ENCODE results near the gene SCNN1B. TPM values are rescaled to one million over a fixed set of nuclear protein-coding genes. Genes with fewer than 3 reads are reported as not detected.

Gene SCNN1B
- total and polyA plus RNA-seq, 2 of the 13 experiments (the other 11 are each of a cell fraction or from before 2014, with no cell fraction given): not detected

DNA sequence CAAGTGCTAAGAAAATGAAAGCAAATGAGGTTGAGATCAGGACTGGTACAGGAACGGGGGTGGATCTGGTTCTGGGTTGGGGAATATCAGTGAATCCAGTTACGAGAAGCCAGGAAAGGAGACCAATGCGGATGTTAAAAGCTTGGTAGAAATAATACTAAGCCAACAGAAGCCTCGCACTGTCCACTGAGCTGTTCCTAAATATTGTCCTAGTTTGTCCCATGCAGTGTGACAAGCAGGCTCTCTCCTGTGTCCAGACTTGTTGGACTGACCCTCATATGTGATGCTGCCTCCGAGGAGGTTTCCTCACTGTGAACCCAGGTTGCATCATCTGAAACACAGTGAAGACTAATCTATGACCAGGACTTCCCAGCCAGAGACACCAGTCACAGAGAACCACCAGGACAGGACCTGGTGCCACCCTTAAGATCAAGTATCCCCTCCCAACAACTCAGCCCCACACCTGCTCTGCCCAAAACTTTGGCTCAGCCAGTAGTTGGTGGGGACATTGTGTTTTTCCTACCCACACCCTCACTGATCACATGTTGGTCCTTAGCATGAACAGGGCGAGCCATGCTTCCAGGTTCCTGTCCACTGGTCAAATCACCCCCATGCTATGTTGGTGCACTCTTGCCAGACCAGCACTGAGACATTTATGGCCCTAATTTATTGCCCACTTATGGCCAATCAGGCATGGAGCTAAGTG lies 32.7 kb upstream of the SCNN1B start (continued):
- TF ChIP-seq ZNF569 (CRISPR knock-in tag; IDR thresholded peaks at IDR 0.05; ENCODE audit: borderline replicate concordance) (no peak), MAF1 (CRISPR knock-in tag; IDR thresholded peaks at IDR 0.05; ENCODE audit: borderline replicate concordance) (no peak), POLR2AphosphoS2 (IDR thresholded peaks at IDR 0.05; ENCODE audit: low read depth, low read length) (no peak), BCL6 (CRISPR knock-in tag; IDR thresholded peaks at IDR 0.05) (no peak), ONECUT2 (CRISPR knock-in tag; IDR thresholded peaks at IDR 0.05) (no peak), ZNF451 (CRISPR knock-in tag; IDR thresholded peaks at IDR 0.05) (no peak), ZFP62 (CRISPR knock-in tag; IDR thresholded peaks at IDR 0.05) (no peak), NCOA2 (CRISPR knock-in tag; IDR thresholded peaks at IDR 0.05) (no peak), ISX (CRISPR knock-in tag; conservative IDR thresholded peaks at IDR 0.05) (no peak), ZNF317 (CRISPR knock-in tag; IDR thresholded peaks at IDR 0.05) (no peak), ZNF20 (CRISPR knock-in tag; IDR thresholded peaks at IDR 0.05) (no peak)
- TF ChIP-seq, protein P1, sequence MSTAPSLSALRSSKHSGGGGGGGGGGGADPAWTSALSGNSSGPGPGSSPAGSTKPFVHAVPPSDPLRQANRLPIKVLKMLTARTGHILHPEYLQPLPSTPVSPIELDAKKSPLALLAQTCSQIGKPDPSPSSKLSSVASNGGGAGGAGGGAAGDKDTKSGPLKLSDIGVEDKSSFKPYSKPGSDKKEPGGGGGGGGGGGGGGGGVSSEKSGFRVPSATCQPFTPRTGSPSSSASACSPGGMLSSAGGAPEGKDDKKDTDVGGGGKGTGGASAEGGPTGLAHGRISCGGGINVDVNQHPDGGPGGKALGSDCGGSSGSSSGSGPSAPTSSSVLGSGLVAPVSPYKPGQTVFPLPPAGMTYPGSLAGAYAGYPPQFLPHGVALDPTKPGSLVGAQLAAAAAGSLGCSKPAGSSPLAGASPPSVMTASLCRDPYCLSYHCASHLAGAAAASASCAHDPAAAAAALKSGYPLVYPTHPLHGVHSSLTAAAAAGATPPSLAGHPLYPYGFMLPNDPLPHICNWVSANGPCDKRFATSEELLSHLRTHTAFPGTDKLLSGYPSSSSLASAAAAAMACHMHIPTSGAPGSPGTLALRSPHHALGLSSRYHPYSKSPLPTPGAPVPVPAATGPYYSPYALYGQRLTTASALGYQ (CRISPR knock-in tag; IDR thresholded peaks at IDR 0.05): no peak

DNA sequence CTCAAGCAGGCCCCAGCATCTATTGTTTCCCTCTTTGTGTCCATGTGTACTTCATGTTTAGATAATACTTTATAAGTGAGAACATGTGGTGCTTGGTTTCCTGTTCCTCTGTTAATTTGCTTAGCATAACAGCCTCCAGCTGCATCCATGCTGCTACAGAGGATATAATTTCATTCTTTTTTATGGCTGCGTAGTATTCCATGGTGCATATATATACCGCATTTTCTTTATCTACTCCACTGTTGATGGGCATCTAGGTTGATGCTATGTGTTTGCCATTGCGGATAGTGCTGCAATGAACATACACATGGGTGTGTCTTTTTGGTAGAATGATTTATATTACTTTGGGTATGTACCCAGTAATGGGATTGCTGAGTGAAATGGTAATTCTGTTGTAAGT lies 31.4 kb upstream of the SCNN1B start:
- peaks cover 0 to 13% of the 10 kb centered on the region in 2 experiments; a peak in 2 of 5 replicates for H3K27me3 ChIP-seq (ENCODE audit: control insufficient read depth in 1 of 2, insufficient read depth in 2 of 2, low read length in 2 of 2)
- whole genome bisulfite sequencing (ENCODE audit: low lambda C conversion rate): 59% methylated on average over 3 of the region's 3 CpGs
- ChIA-PET POLR2A (no interaction called here), CTCF (ENCODE audit: low intra/inter-chr PET ratio, low total read pairs) (no interaction called here)
- no peaks in the 10 kb centered on the region for H3K9me3 ChIP-seq (ENCODE audit: low read length)
- TF ChIP-seq ZKSCAN8 (CRISPR knock-in tag; IDR thresholded peaks at IDR 0.05; ENCODE audit: borderline replicate concordance): no peak
- TF ChIP-seq, protein P2, sequence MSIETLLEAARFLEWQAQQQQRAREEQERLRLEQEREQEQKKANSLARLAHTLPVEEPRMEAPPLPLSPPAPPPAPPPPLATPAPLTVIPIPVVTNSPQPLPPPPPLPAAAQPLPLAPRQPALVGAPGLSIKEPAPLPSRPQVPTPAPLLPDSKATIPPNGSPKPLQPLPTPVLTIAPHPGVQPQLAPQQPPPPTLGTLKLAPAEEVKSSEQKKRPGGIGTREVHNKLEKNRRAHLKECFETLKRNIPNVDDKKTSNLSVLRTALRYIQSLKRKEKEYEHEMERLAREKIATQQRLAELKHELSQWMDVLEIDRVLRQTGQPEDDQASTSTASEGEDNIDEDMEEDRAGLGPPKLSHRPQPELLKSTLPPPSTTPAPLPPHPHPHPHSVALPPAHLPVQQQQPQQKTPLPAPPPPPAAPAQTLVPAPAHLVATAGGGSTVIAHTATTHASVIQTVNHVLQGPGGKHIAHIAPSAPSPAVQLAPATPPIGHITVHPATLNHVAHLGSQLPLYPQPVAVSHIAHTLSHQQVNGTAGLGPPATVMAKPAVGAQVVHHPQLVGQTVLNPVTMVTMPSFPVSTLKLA (IDR thresholded peaks at IDR 0.05): 0 out of 2 replicates have a peak, but pooled peaks have one; percentile 40
- DNase-seq (ENCODE audit: low spot score): no peak
- no peak for FAIRE-seq
- no peak overlapping the region for H3K4me2 ChIP-seq (ENCODE audit: low read depth, low read length)
- no peaks in the 10 kb centered on the region for H3K36me3 ChIP-seq (replicated peaks in 1 of 2; ENCODE audit: control insufficient read depth in 1 of 2, insufficient read depth in 2 of 2, low read length in 2 of 2)
- ATAC-seq: no peak
- no peak overlapping the region for H3K27ac ChIP-seq (ENCODE audit: extremely low read length, insufficient read depth, low read length)
- intact Hi-C loops (cut with micrococcal nuclease; ENCODE audit: unreplicated experiment): no loop called here
- H3K79me2 ChIP-seq (ENCODE audit: insufficient read depth, low read length): no peaks in the 10 kb centered on the region
- no peak overlapping the region for H3K4me3 ChIP-seq (replicated peaks in 1 of 3; ENCODE audit: insufficient read depth in 1 of 3, low read depth in 2 of 3, low read length in 3 of 3)
- no peak overlapping the region for H3K9ac ChIP-seq (ENCODE audit: insufficient read depth, low read depth, low read length)
- no peaks in the 10 kb centered on the region for H4K20me1 ChIP-seq (ENCODE audit: insufficient read depth, low read length)
- H2AFZ ChIP-seq (ENCODE audit: low read length): no peak overlapping the region
- in situ Hi-C loops (cut with HindIII; ENCODE audit: extremely low pct_ligation_motif_present, low pct_unique_long_range_greater_than_20kb): no loop called here
- BruUV-seq (replicated peaks): no TSS peak
- peaks cover 29% of the 10 kb centered on the region for H3K4me1 ChIP-seq (ENCODE audit: insufficient read depth, low read length)

Measured in HepG2 (cell line).